Left cardiac atrium (tissue), 4 donors: ENCODE results near the gene BSND. TPM values are rescaled to one million over a fixed set of nuclear protein-coding genes. Genes with fewer than 3 reads are reported as not detected.

Experiments used
- ATAC-seq, 2 donors: fragments of 200-7000 bp; cut with Tn5 transposase; one replicate each; pipeline ENCODE4 v1.9.1; 2020; ENCODE audit warnings: mild to moderate bottlenecking in 2 of 2, moderate library complexity in 2 of 2
- DNase-seq: peaks from one replicate; pipeline ENCODE4 v3.0.0-alpha.2; 2020
- intact Hi-C, 2 donors: fragments of 100-400 bp; cut with DNase I; formaldehyde crosslinking; loops; one replicate each; pipeline versions ENCODE4 v1.14.1 to v1.15.1; 2022 to 2023
- total RNA-seq, 2 donors: library from RNA; stranded (reverse); fragmentation: NEBNext Ultra II Directional; extraction: Animal tissue kit (Norgen Biotek cat#: 25700); gene quantifications; one replicate each; pipeline ENCODE4 v1.2.1, GENCODE V29; 2021
- donor health status: DM: no; HTN: yes; CAD: no.
- donor health status: DM: no; HTN: yes; CAD: no; lungs with severe emphysema.
- donor health status: DM: yes; HTN: yes; CAD: no.
- donor health status: Dilated cardiomyopathy.

The BSND gene
- total RNA-seq, 2 donors from 2014 or later: not detected

GRCh38 chr1:54987919-54988705 lies 10.6 kb upstream of the BSND start:
- ATAC-seq: no peak
- intact Hi-C loops: no loop called here
- no peak for DNase-seq

- intact Hi-C loops: no loop called here
- no peak for DNase-seq
- no peak for ATAC-seq
Measured at GRCh38 chr1:54988975-54989374, 9.8 kb upstream of the BSND start.

DNA sequence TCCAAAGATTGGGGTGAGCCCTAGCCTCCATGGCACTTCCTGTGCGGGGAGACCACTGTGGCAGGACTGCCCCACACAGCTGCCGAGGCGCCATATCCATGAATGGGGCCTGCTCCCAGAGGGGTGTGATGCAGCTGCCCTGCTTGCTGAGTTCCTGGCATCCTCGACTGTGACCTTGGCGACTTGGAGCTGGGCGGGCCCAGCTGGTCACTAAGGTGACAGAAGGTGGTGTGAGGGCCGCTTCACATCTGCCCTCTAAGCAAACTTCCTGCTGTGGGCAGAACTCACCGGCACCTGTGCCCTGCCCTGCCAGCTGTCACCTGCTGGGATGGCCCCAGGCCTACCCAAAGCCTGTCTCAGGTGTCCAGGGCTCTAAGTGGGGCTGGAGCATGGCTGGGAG lies 9.3 kb upstream of the BSND start:
- no peak for DNase-seq
- intact Hi-C loops: no loop called here
- no peak for ATAC-seq

- intact Hi-C loops: loop anchor here in 1 of 2 donors (5.0 kb wide), 1 partner anchor 43 kb away; no protein-coding TSS in a partner anchor
- peak in 1 of 2 donors; percentile 66 for ATAC-seq
- no peak for DNase-seq
Measured at GRCh38 chr1:54989968-54990810, 8.5 kb upstream of the BSND start.

DNA sequence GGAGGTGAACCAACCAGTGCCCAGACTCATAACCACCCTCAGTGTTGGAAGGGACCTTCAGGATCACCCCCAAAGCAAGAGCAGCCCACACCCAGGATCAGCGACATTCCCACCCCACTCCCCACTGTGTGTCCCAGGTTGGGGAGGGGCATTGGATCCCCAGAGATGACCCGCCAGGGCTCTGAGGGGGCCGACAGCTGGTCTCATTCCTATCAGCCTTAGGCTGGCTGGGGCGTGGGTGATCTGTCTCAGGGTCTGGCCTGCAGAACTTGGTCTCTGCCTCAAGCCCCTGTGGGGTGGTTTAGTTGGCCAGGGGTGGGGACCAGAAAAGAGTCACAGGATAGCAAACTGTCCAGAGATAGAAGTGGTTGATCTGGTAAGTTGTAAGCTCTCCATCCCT lies 7.8 kb upstream of the BSND start:
- intact Hi-C loops: loop anchor here in 1 of 2 donors (5.0 kb wide), 1 partner anchor 44 kb away; no protein-coding TSS in a partner anchor
- DNase-seq: no peak
- ATAC-seq: no peak

DNA sequence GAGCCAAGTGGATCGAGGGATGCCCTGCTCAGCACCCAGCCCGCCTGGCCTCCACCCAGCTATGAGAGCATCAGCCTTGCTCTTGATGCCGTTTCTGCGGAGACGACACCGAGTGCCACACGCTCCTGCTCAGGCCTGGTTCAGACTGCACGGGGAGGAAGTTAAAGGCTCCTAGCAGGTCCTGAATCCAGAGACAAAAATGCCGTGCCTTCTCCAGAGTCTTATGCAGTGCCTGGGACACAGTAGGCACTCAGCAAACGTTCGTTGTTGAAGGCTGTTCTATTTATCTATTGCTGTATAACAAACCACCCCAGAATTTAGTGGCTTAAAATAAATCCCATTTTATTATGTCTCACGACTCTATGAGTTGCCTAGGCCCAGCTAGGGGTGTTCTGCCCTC lies 6.8 kb upstream of the BSND start:
- ATAC-seq: no peak
- no peak for DNase-seq
- intact Hi-C loops: loop anchor here in 1 of 2 donors (5.0 kb wide), 1 partner anchor 45 kb away; no protein-coding TSS in a partner anchor

- intact Hi-C loops: loop anchor here in 1 of 2 donors (5.0 kb wide), 1 partner anchor 46 kb away; no protein-coding TSS in a partner anchor
- no peak for ATAC-seq
- no peak for DNase-seq
Measured at GRCh38 chr1:54993140-54993539, 5.6 kb upstream of the BSND start.

- no peak for ATAC-seq
- intact Hi-C loops: loop anchor here in 1 of 2 donors (5.0 kb wide), 1 partner anchor 47 kb away; no protein-coding TSS in a partner anchor
- DNase-seq: no peak
Measured at GRCh38 chr1:54994355-54994990, 4.3 kb upstream of the BSND start.

DNA sequence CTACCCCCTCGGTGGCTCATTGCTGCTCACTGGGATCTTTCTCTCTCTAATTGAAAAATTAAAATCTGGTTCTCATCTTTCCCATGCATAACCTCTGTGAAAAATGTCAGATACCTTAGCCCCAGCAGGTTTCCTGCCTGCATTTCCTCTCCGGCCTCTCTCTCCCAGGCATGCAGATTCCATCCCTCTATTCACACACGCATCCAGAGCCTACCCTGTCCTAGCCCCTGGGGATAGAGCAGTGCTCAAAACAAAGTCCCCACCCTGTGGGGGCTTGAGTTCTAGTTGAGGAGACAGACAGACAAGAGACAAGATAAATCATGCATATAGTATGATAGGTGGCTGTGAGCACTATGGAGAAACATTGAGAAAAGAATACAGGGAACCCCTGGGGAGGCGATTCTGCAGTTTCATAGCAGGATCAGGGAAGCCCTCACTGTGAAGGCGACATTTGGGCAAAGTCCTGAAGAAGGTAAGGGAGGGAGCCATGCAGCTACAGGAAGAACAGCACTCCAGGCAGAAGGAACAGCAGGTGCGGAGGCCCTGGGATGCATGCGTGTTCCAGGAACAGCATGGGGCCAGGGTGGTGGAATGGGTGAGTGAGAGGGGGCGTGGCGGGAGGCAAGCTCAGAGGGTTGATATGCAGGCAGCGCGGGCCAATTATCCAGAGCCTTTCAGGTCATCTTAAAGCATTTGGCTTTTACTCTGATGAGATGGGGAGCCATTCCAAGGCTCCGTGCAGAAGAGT lies 3.5 kb upstream of the BSND start:
- intact Hi-C loops: no loop called here
- ATAC-seq: no peak
- no peak for DNase-seq

GRCh38 chr1:54995835-54996234 lies 2.9 kb upstream of the BSND start:
- intact Hi-C loops: loop anchor here in 1 of 2 donors (2.0 kb wide), 1 partner anchor 41 kb away; no protein-coding TSS in a partner anchor
- ATAC-seq (no peak), DNase-seq (no peak)

DNA sequence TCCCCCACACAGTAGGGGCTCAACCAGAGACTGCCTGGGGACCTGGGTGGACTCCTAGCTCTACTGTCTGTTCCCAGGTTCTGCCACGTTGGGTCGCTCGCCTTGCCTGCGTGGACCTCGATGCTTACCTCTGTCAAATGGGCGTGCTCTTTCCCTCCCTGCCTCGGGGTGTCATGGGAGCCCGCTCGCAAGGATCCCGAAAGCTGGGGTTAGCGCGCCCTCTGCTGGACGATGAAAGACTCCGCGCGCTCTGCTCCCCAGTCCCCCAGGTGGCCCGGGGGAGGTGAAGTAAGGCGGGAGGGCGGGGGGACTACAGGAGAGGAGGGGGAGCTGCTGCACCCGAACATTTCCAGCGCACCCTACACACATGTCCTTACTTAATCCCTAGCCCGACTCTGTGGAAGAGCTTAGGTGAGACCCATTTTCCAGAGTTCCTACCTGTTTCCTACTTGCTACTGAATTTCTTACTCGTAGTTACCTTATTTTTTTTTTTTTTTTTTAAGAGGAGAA lies 2.3 kb upstream of the BSND start:
- peak; percentile 81 to 85 for ATAC-seq
- peak; percentile 78 for DNase-seq
- intact Hi-C loops: loop anchor here in 1 of 2 donors (2.0 kb wide), 1 partner anchor 42 kb away; no protein-coding TSS in a partner anchor

DNA sequence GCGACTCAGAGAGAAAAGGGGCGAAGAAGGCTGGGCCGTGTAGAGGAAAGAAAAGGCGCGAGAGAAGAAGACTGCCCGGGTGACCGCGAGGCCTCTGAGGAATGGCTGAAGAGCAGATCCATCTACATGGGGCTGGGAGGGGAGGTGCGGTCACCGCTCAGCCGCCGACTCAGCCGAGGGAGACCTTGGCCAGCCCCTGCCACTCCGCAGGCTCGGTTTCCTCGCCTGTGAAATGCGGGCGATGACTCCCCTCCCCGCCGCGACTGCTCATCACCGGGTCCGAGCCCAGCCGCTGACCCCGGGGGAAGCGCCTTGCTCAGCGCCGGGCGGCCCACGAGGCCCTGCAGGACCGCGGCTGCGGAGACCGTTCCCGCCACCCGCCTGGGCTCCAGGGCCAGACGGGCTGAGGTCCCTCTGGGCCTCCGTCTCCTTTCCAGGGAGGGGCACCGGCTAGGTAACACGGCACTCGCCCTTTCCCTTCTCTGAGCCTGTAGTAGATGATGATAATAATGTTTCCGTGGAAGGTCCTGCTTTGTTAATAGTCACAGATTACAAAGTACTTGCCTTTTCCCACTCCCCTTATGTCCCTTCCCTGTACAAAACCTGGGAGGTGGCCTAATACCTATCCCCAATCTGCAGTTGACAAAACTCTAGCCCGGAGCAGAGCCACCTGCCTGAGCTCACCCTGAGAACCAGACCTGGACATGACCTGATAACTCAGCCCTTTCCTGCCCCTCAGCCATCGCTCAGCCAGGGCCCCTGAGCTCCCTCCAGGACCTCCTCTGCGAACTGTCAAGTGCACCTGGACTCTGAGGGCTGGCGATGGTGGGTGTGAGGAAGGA lies 1.6 kb upstream of the BSND start:
- intact Hi-C loops: loop anchor here in 1 of 2 donors (2.0 kb wide), 1 partner anchor 42 kb away; no protein-coding TSS in a partner anchor
- ATAC-seq (peak in 1 of 2 donors; percentile 39), DNase-seq (no peak)

DNA sequence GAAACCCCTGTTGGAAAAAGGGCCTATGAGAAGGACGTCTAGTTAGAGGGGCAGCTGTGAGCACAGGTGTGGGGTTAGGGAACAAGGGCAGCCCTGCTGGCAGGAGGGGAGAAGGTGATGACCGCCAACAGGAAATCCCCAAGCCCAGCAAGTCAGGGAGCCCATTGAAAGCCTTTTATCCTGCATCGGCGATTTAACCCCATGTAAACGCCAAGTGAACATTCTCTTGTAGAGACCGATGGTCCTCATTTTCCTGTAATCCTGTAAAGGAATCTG lies 1.1 kb upstream of the BSND start:
- ATAC-seq (no peak), DNase-seq (no peak)
- intact Hi-C loops: loop anchor here in 1 of 2 donors (2.0 kb wide), 1 partner anchor 43 kb away; no protein-coding TSS in a partner anchor

GRCh38 chr1:54998100-54998499 lies 633 bp upstream of the BSND start:
- ATAC-seq: no peak
- no peak for DNase-seq
- intact Hi-C loops: no loop called here

DNA sequence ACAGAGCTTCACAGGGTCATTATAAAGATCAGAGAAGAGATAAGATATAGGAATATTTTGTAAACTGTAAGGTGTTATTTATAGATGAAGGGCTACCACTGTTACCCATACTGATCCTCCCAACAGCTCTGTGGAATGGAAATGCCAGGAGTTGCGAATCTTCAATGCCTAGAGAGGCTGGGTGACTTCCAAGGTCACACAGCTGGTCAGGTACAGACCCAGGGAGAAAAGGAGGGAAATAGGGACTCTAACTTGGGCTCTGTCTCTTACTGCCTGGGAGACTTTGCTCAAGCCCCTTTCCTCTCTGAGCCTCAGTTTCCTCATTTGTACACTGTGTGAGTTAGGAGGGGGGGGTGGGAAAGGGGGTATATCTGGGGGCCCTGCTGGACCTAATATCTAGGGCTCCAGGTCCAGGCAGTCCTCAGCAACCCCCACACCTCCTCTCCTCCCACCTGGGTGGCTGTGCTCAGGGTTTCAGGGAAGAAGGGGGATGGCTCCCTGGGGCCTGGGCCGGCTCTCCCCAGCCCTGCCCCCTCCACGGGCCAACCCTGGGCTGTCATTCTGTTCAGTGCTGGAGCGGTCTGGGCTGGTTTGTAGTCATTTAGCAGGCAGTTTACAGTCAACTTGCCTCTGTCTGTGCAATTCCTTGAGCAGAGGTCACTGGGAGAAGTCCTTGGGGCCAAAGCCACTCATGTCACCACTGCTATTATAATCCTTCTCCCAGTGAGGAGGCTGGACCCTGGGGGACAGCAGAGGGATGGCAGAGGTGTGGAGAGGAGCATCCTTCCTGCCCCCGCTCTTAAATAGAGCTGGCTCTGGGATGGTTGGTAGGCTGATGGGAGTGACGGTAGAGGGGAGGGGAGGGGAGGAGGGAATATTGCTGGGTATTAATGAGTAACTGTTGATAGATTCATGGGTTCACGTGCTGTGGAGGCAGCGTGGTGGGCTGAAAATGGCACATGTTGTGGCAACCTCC lies 1.7 kb downstream of the BSND start:
- ATAC-seq (no peak), DNase-seq (no peak)
- intact Hi-C loops: no loop called here

GRCh38 chr1:55001311-55001710 lies 2.6 kb downstream of the BSND start:
- DNase-seq: no peak
- intact Hi-C loops: no loop called here
- ATAC-seq: no peak

- ATAC-seq: no peak
- DNase-seq: no peak
- intact Hi-C loops: no loop called here
Measured at GRCh38 chr1:55002686-55003085, 4.0 kb downstream of the BSND start.
